CD14-positive monocyte (primary cell): ENCODE results near the gene GMDS. TPM values are rescaled to one million over a fixed set of nuclear protein-coding genes. Genes with fewer than 3 reads are reported as not detected.

Experiments used
- DNase-seq, 3 donors: peaks; one replicate each; pipeline ENCODE4 v3.0.0-alpha.2; 2011 to 2022
- H2AFZ ChIP-seq: 2 replicates; pipeline ENCODE4 v1.6.0; 2012; ENCODE audit warnings: mild to moderate bottlenecking, low read depth, low read length, inconsistent platforms; ENCODE audit not compliant: insufficient read depth, poor library complexity, severe bottlenecking
- H3K27ac ChIP-seq, 2 donors: 1 replicate in 1 of 2; 2 replicates in 1 of 2; pipeline ENCODE4 v1.5.1; 2012 to 2013; ENCODE audit warnings: low read length in 2 of 2, control low read depth in 1 of 2, inconsistent platforms in 1 of 2, low read depth in 1 of 2, mild to moderate bottlenecking in 1 of 2
- H3K27me3 ChIP-seq, 2 donors: one replicate each; pipeline versions ENCODE4 v1.6.0 to v1.6.1; 2011 to 2013; ENCODE audit warnings: low read length in 2 of 2; ENCODE audit not compliant: control insufficient read depth in 2 of 2, insufficient read depth in 2 of 2
- H3K36me3 ChIP-seq, 2 donors: replicated peaks in 1 of 2; 1 replicate in 1 of 2; 2 replicates in 1 of 2; pipeline versions ENCODE4 v1.5.1 to v1.6.1; 2012 to 2013; ENCODE audit warnings: low read length in 2 of 2, control low read depth in 1 of 2, inconsistent platforms in 1 of 2, mild to moderate bottlenecking in 1 of 2; ENCODE audit not compliant: insufficient read depth in 2 of 2, control insufficient read depth in 1 of 2
- H3K4me1 ChIP-seq, 2 donors: 1 replicate in 1 of 2; 2 replicates in 1 of 2; pipeline versions ENCODE4 v1.5.1 to v1.6.1; 2012 to 2013; ENCODE audit warnings: low read length in 2 of 2, control low read depth in 1 of 2, inconsistent platforms in 1 of 2, mild to moderate bottlenecking in 1 of 2, moderate library complexity in 1 of 2; ENCODE audit not compliant: insufficient read depth in 2 of 2, control insufficient read depth in 1 of 2
- H3K4me2 ChIP-seq: replicated peaks from 2 replicates; pipeline ENCODE3; 2012; ENCODE audit warnings: low read length, moderate library complexity, mild to moderate bottlenecking; ENCODE audit not compliant: poor library complexity, severe bottlenecking; ENCODE audit errors: extremely low read depth
- H3K4me3 ChIP-seq, 3 experiments: fragments of 200-600 bp in 1 of 3; sonication (generic) in 1 of 3; replicated peaks in 1 of 3; 1 replicate in 2 of 3; 2 replicates in 1 of 3; pipeline ENCODE4 v1.5.1; 2011 to 2013; ENCODE audit warnings: low read length in 3 of 3, mild to moderate bottlenecking in 3 of 3, control low read depth in 2 of 3, low read depth in 2 of 3, inconsistent platforms in 1 of 3, moderate library complexity in 1 of 3
- H3K79me2 ChIP-seq: 2 replicates; pipeline ENCODE4 v1.6.0; 2012; ENCODE audit warnings: mild to moderate bottlenecking, control low read depth, inconsistent platforms, low read length, moderate library complexity; ENCODE audit not compliant: insufficient read depth
- H3K9ac ChIP-seq: 2 replicates; pipeline ENCODE4 v1.6.0; 2017; ENCODE audit warnings: low read length, mild to moderate bottlenecking; ENCODE audit not compliant: insufficient read depth, poor library complexity, severe bottlenecking
- H3K9me3 ChIP-seq, 2 donors: replicated peaks in 1 of 2; 1 replicate in 1 of 2; 2 replicates in 1 of 2; pipeline versions ENCODE4 v1.5.1 to v1.6.1; 2012 to 2013; ENCODE audit warnings: low read length in 2 of 2, control low read depth in 1 of 2; ENCODE audit not compliant: control insufficient read depth in 1 of 2, insufficient read depth in 1 of 2
- H4K20me1 ChIP-seq: 2 replicates; pipeline ENCODE4 v1.6.0; 2012; ENCODE audit warnings: mild to moderate bottlenecking, low read length, control low read depth, moderate library complexity; ENCODE audit not compliant: insufficient read depth
- H3K27ac Mint-ChIP-seq, 7 donors: one replicate each; pipeline ENCODE4 v1.8.0; 2020; ENCODE audit warnings: mild to moderate bottlenecking in 7 of 7, mixed read lengths in 7 of 7, moderate library complexity in 6 of 7, inconsistent platforms in 2 of 7
- H3K27me3 Mint-ChIP-seq, 3 donors: one replicate each; pipeline ENCODE4 v1.8.0; 2021 to 2022; ENCODE audit warnings: low read depth in 3 of 3, mild to moderate bottlenecking in 3 of 3, mixed read lengths in 3 of 3, moderate library complexity in 3 of 3, inconsistent platforms in 1 of 3
- H3K36me3 Mint-ChIP-seq, 2 donors: one replicate each; pipeline ENCODE4 v1.8.0; 2020; ENCODE audit warnings: mixed read lengths in 2 of 2, inconsistent platforms in 1 of 2, mild to moderate bottlenecking in 1 of 2
- H3K4me1 Mint-ChIP-seq: one replicate; pipeline ENCODE4 v1.8.0; 2020; ENCODE audit warnings: mild to moderate bottlenecking, mixed read lengths
- H3K4me3 Mint-ChIP-seq, 2 donors: one replicate each; pipeline ENCODE4 v1.8.0; 2020; ENCODE audit warnings: mild to moderate bottlenecking in 2 of 2, mixed read lengths in 2 of 2, moderate library complexity in 1 of 2
- H3K9me3 Mint-ChIP-seq, 7 donors: one replicate each; pipeline ENCODE4 v1.8.0; 2020 to 2022; ENCODE audit warnings: mixed read lengths in 7 of 7, mild to moderate bottlenecking in 6 of 7, moderate library complexity in 6 of 7, inconsistent platforms in 2 of 7
- CTCF ChIP-seq: fragments of 200-600 bp; IDR thresholded peaks from one replicate; pipeline ENCODE4 v1.8.0; 2022; ENCODE audit warnings: antibody characterized with exemption, mild to moderate bottlenecking
- WGBS: methylation state at CpG from one replicate; pipeline ENCODE4 v1.1.5; 2013; ENCODE audit warnings: missing lambda C conversion rate; ENCODE audit not compliant: insufficient coverage; 5-methylcytosine and 5-hydroxymethylcytosine counted together
- intact Hi-C, 2 donors: fragments of 100-400 bp; cut with micrococcal nuclease; formaldehyde crosslinking; loops; one replicate each; pipeline versions ENCODE4 v1.15.0 to v1.15.1; 2023
- polyA plus RNA-seq, 3 donors: library from polyadenylated mRNA; depleted of rRNA in 1 of 3; unstranded in 2 of 3; stranded (reverse) in 1 of 3; fragments of 300-500 nt in 2 of 3; fragments of >200 nt in 1 of 3; fragmentation: Illumina TruSeq in 2 of 3; gene quantifications; 1 replicate in 2 of 3; 2 replicates in 1 of 3; pipeline ENCODE4 v1.2.3, GENCODE V29; 2012 to 2021

GMDS gene
- polyA plus RNA-seq, 3 donors: 10.5 to 19.9 (median 17.6) TPM

- Histone ChIP-seq H3K27ac (no peak overlapping the region), H4K20me1 (no peaks in the 10 kb centered on the region), H3K27me3 (peaks cover 70 to 78% of the 10 kb centered on the region in 2 donors), H3K9ac (no peak overlapping the region), H3K9me3 (peaks cover 4 to 28% of the 10 kb centered on the region in 2 donors), H3K4me2 (peak overlapping the region; percentile 77), H2AFZ (no peak overlapping the region), H3K79me2 (no peaks in the 10 kb centered on the region), H3K4me1 (peaks cover 45 to 61% of the 10 kb centered on the region in 2 donors), H3K36me3 (no peaks in the 10 kb centered on the region), H3K4me3 (peak overlapping the region in 2 of 3 experiments; percentile 17 to 66)
- intact Hi-C loops: loop anchor here in 1 of 2 donors (5.0 to 10.0 kb wide), 2 partner anchors 632 to 835 kb away; partner anchors contain the start of gene GMDS
- H3K27ac Mint-ChIP-seq: no peak overlapping the region
- H3K36me3 Mint-ChIP-seq: peaks cover 3 to 9% of the 10 kb centered on the region in 2 donors
- whole genome bisulfite sequencing: 0% methylated on average over 1 of the region's 10 CpGs
- peaks cover 72 to 95% (median 75%) of the 10 kb centered on the region in 3 donors for H3K27me3 Mint-ChIP-seq
- H3K4me1 Mint-ChIP-seq: peaks cover 36% of the 10 kb centered on the region
- H3K4me3 Mint-ChIP-seq: peak overlapping the region; percentile 85 to 97
- peaks cover 0 to 37% (median 19%) of the 10 kb centered on the region in 7 donors for H3K9me3 Mint-ChIP-seq
- no peak for TF ChIP-seq CTCF
- no peak for DNase-seq
Measured at GRCh38 chr6:1612299-1612973, 633.0 kb downstream of the GMDS start.

- 2% methylated on average over 67 of the region's 71 CpGs for WGBS
- peak overlapping the region; percentile 85 to 97 for H3K4me3 Mint-ChIP-seq
Measured at GRCh38 chr6:1611572-1612298, 633.7 kb downstream of the GMDS start.

More at GRCh38 chr6:1611572-1612298, 633.7 kb downstream of the GMDS start:
- H3K4me1 ChIP-seq: peaks cover 50 to 68% of the 10 kb centered on the region in 2 donors
- Mint-ChIP-seq H3K36me3 (peaks cover 6 to 12% of the 10 kb centered on the region in 2 donors), H3K4me1 (peaks cover 43% of the 10 kb centered on the region), H3K27ac (peak overlapping the region in 1 of 7 donors; percentile 42), H3K9me3 (peaks cover 0 to 42% (median 20%) of the 10 kb centered on the region in 7 donors), H3K27me3 (peaks cover 72 to 95% (median 75%) of the 10 kb centered on the region in 3 donors)
- DNase-seq: peak in 1 of 3 donors; percentile 32
- intact Hi-C loops: loop anchor here in 1 of 2 donors (5.0 to 10.0 kb wide), 2 partner anchors 633 to 836 kb away; partner anchors contain the start of gene GMDS
- no peaks in the 10 kb centered on the region for H3K36me3 ChIP-seq
- H3K9me3 ChIP-seq: peaks cover 4 to 31% of the 10 kb centered on the region in 2 donors
- H3K9ac ChIP-seq: no peak overlapping the region
- TF ChIP-seq CTCF: no peak
- peak overlapping the region; percentile 17 to 66 (median 38) for H3K4me3 ChIP-seq
- peak overlapping the region; percentile 77 for H3K4me2 ChIP-seq
- H2AFZ ChIP-seq: peak overlapping the region; percentile 55
- H3K79me2 ChIP-seq: no peaks in the 10 kb centered on the region
- no peaks in the 10 kb centered on the region for H4K20me1 ChIP-seq
- H3K27ac ChIP-seq: no peak overlapping the region
- peaks cover 70 to 78% of the 10 kb centered on the region in 2 donors for H3K27me3 ChIP-seq
